Prostate gland (tissue), 1 donor: ENCODE measurements around the gene MPHOSPH10.

ENCODE experiments used
- POLR2A ChIP-seq: fragments of 450-650 bp; IDR thresholded peaks from one replicate; pipeline ENCODE4 v1.6.1; 2016; ENCODE audit warnings: antibody characterized with exemption, mild to moderate bottlenecking
- POLR2AphosphoS5 ChIP-seq: sonication (generic); formaldehyde crosslinking; IDR thresholded peaks from one replicate; pipeline ENCODE4 v1.6.1; 2017; ENCODE audit warnings: antibody characterized with exemption

DNA sequence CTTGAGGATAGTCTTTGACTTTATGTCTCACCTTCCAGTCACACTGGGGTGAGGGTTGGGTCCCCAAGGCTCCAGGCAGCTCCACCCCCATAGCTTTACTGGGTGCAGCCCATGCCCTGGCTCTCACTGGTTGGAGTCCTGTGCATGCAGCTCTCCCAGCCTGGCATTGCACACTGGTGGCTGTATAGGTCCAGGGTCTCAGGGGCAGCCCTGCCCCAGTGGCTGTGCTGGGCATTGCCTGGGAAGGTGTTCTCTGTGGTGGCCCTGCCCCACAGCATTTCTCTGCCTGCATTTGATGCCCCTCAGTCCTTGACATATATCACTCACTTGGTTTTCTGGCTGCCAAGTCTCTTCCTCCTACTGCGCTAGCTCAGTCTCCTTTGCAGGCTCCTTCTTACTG, 21.2 kb downstream of the MPHOSPH10 start:
- TF ChIP-seq POLR2A = no peak
- TF ChIP-seq POLR2AphosphoS5 = no peak
